Fibroblast of skin of back (primary cell): Measurements from ENCODE around the gene CASZ1.
A peak's percentile ranks its signal among the peaks of the same experiment; 100 is the strongest.

ENCODE experiments used
- DNase-seq: peaks from one replicate; pipeline ENCODE4 v3.0.0-alpha.2; 2013

The CASZ1 gene

GRCh38 chr1:10620776-10621175 lies 175.7 kb downstream of the CASZ1 start:
- DNase-seq = no peak

- no peak for DNase-seq
Measured at GRCh38 chr1:10617931-10618885, 178.2 kb downstream of the CASZ1 start.

GRCh38 chr1:10617318-10617717 lies 179.1 kb downstream of the CASZ1 start:
- DNase-seq = no peak

- no peak for DNase-seq
Measured at GRCh38 chr1:10616696-10617095, 179.8 kb downstream of the CASZ1 start.

GRCh38 chr1:10615932-10616671 lies 180.3 kb downstream of the CASZ1 start:
- no peak for DNase-seq

GRCh38 chr1:10615332-10615731 lies 181.1 kb downstream of the CASZ1 start:
- DNase-seq = no peak

GRCh38 chr1:10614377-10615225 lies 181.8 kb downstream of the CASZ1 start:
- DNase-seq = no peak

GRCh38 chr1:10613861-10614260 lies 182.6 kb downstream of the CASZ1 start:
- no peak for DNase-seq

- DNase-seq = no peak
Measured at GRCh38 chr1:10613340-10613739, 183.1 kb downstream of the CASZ1 start.

GRCh38 chr1:10612436-10613160 lies 183.8 kb downstream of the CASZ1 start:
- no peak for DNase-seq

GRCh38 chr1:10610901-10611600 lies 185.4 kb downstream of the CASZ1 start:
- peak; percentile 27 for DNase-seq

GRCh38 chr1:10608690-10609089 lies 187.8 kb downstream of the CASZ1 start:
- no peak for DNase-seq

- DNase-seq = no peak
Measured at GRCh38 chr1:10607228-10607627, 189.2 kb downstream of the CASZ1 start.

- DNase-seq = no peak
Measured at GRCh38 chr1:10606064-10606463, 190.4 kb downstream of the CASZ1 start.

- DNase-seq = no peak
Measured at GRCh38 chr1:10604966-10605365, 191.5 kb downstream of the CASZ1 start.

- DNase-seq = no peak
Measured at GRCh38 chr1:10602936-10603335, 193.5 kb downstream of the CASZ1 start.

GRCh38 chr1:10601342-10602070 lies 194.9 kb downstream of the CASZ1 start:
- no peak for DNase-seq

- DNase-seq = peak; percentile 83
Measured at GRCh38 chr1:10599194-10599861, 197.1 kb downstream of the CASZ1 start.

GRCh38 chr1:10598389-10598702 lies 198.1 kb downstream of the CASZ1 start:
- peak; percentile 58 for DNase-seq
